Esophagus squamous epithelium (tissue), 4 donors: Measurements from ENCODE around the gene DIABLO.

Source experiments
- CTCF ChIP-seq, 6 experiments: fragments of 450-650 bp in 4 of 6; fragments of 200-600 bp in 2 of 6; sonication (generic) in 2 of 6; IDR thresholded peaks; one replicate each; pipeline ENCODE4 v1.5.1; 2016 to 2019; ENCODE audit warnings: antibody characterized with exemption in 6 of 6, mild to moderate bottlenecking in 4 of 6, moderate library complexity in 4 of 6
- POLR2A ChIP-seq, 4 donors: fragments of 450-650 bp; IDR thresholded peaks; one replicate each; pipeline ENCODE4 v1.6.1; 2017; ENCODE audit warnings: antibody characterized with exemption in 4 of 4, mild to moderate bottlenecking in 4 of 4, moderate library complexity in 3 of 4

GRCh38 chr12:122275459-122275858 lies 49.6 kb upstream of the DIABLO start:
- TF ChIP-seq CTCF (IDR thresholded peaks at IDR 0.05) (no peak), POLR2A (IDR thresholded peaks at IDR 0.05) (no peak)
